Measurements from ENCODE around the gene NUP50.

Gene NUP50

GRCh38 chr22:45192701-45193187 lies 29.0 kb downstream of the NUP50 start:
- in situ Hi-C loops (cut with MboI; ENCODE audit: low sequenced_read_pairs), result no loop called here

DNA sequence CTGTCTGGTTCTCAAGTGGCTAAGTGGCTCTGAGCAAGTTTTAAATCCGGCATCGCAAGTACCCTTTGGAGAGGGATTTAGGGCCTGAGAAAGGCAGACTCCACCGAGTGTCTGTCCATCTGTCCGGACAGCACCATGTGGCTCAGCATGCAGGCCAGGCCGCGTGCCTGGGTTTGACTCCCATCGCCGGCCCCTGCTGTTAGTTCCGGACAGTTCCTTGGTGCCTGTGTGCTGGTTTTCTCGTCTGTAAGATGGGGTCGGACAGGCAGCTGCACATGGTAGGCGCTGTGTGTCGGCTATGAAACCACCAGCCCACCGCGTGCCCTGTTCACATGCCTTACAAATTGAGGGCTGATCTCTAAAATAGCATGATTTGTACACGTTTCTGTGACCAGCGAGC lies 31.0 kb downstream of the NUP50 start:
- in situ Hi-C loops (cut with MboI; ENCODE audit: low sequenced_read_pairs), result no loop called here

- in situ Hi-C loops (cut with MboI; ENCODE audit: low sequenced_read_pairs), result no loop called here
Observed at GRCh38 chr22:45195616-45196015, 31.9 kb downstream of the NUP50 start.

GRCh38 chr22:45196308-45196707 lies 32.6 kb downstream of the NUP50 start:
- in situ Hi-C loops (cut with MboI; ENCODE audit: low sequenced_read_pairs), result no loop called here

GRCh38 chr22:45196926-45197605 lies 33.3 kb downstream of the NUP50 start:
- in situ Hi-C loops (cut with MboI; ENCODE audit: low sequenced_read_pairs), result no loop called here

GRCh38 chr22:45197606-45198462 lies 34.1 kb downstream of the NUP50 start:
- in situ Hi-C loops (cut with MboI; ENCODE audit: low sequenced_read_pairs), result no loop called here

DNA sequence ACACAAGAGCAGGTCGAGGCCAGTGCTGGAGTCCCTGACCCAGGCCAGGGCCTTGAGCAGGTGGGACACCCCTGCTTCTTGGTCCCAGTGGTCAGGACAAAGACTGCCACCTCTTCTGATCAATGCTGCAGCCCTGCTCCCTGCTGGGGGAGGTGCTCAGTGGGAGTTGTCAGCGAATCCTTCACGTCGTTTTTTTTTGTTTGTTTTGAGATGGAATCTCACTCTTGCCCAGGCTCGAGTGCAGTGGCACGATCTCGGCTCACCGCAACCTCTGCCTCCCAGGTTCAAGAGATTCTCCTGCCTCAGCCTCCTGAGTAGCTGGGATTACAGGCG lies 34.7 kb downstream of the NUP50 start:
- in situ Hi-C loops (cut with MboI; ENCODE audit: low sequenced_read_pairs), result no loop called here

DNA sequence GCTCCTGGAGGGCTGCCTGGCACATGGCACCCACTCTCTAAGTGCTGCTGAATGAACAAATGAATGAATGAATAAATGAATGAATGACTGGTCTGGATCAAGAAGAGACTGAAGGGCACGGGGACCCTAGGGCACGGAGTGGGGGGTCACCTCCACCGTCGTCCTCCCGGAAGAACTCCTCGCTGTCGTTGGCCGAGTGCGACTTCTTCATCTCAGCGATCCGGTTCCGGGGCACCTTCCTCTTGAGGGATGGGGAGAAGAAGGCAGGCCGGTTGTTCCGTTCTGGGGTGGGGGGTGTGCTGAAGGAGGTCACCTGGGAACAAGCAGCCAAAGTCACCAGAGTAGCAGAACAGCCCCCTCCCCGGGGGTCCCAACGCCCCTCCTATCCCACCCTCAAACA lies 36.0 kb downstream of the NUP50 start:
- in situ Hi-C loops (cut with MboI; ENCODE audit: low sequenced_read_pairs), result no loop called here

- in situ Hi-C loops (cut with MboI; ENCODE audit: low sequenced_read_pairs), result no loop called here
Observed at GRCh38 chr22:45200230-45200629, 36.5 kb downstream of the NUP50 start.

DNA sequence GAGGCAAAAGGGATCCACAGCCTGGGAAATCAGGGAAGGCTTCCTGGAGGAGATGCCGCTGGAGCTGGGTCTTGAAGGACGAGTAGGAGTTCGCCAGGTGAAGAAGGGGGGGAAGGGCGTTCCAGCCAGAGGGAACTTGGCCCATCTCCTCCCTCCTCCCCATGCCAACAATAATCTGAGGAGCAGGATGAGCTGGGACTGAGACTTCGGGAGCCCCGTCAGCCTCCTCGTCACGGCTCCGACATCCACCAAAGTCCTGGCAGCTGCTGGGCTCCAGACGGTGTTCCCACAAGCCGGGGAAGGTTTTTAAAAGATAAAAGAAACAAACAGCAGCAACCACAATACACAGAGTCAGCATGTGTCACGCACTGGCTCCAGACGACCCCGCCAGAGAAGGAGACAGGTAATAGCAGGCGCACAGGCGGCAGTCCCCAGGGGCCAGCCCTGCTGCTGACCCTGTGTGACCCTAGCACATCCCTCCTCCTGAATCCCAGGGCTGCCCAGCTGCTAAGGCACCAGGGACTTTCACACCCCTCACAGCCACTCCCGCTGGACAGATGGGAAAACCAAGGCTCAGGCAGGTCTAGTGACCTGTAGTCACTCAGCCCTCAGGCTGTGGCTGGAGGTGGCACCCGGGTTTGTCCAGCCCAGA lies 37.3 kb downstream of the NUP50 start:
- in situ Hi-C loops (cut with MboI; ENCODE audit: low sequenced_read_pairs), result no loop called here

GRCh38 chr22:45201678-45202332 lies 38.1 kb downstream of the NUP50 start:
- in situ Hi-C loops (cut with MboI; ENCODE audit: low sequenced_read_pairs), result no loop called here

DNA sequence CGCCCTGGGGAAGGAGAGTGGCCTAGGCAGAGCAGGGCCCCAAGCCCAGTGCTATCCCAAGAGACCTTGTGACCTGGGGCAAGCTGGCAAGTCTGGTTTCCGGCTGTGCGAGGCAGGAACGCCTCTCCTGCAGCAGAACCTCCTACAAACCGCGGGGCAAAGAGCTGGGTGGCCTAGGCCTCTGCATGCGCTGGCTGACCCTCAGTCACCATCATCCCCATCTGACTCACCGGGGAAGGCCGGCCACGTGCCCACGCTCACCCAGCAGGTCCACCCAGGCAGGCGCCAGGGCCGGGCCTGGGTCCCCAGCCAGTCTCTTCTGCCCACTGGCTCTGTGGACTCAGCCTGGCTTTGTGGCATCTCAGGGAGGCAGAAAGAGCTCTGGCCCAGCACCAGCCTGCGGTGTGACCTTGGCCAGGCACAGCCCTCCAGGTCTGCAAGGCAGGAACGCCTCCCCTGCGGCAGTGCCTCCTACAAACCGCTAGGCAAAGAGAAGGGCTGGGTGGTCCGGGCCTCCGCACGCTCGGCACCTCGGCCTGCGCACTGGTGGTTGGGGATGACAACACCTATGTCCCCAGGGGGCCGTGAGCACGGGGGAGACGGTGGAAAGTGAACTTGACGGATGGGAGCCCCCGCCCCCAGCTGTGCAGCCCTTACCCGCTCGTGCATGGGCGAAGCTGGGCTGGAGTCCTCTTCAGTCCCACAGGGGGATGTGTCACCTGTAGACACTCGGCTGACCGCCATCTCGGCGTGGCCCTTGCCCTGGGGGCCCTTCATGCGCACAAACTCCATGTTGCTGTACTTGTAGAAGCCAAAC lies 38.8 kb downstream of the NUP50 start:
- in situ Hi-C loops (cut with MboI; ENCODE audit: low sequenced_read_pairs), result no loop called here

DNA sequence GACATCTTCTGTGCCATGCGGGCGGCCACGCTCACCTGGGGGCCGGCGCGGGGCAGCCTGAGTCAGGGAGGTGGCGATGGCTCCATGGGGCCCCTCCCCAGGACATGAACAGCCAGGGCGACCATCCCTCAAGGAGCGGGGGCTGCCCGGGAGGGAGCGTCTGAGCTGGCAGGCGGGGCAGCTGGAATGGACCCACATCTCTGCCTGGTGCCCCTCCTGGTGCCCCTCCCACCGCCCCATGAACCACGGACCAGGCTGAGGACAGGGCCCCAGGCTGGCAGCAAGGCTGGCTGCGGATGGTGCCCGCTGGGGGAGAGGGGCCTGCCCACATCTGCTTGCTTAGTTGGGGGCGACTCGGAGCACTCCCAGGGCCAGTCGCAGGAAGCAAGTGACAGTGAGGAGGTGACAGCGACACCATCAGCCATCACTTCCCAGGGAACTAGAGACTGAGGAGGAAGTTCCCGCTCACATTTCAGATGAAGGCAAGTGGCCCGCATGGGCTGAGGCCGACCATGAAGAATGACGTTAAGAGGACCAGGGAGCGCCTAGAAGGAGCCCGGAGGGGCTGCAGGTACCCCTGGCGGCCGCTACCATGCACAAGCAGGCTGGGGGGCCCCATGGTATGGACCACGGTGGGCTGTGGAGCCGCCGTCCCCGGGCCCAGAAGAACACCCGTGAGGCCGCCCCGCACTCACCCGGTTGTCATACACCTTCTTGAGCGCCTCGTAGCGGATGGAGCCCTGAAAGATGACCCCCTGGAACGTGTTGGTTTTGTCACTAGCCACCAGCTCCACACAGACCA lies 39.6 kb downstream of the NUP50 start:
- in situ Hi-C loops (cut with MboI; ENCODE audit: low sequenced_read_pairs), result no loop called here

GRCh38 chr22:45204241-45204640 lies 40.5 kb downstream of the NUP50 start:
- in situ Hi-C loops (cut with MboI; ENCODE audit: low sequenced_read_pairs), result no loop called here

GRCh38 chr22:45204819-45205218 lies 41.1 kb downstream of the NUP50 start:
- in situ Hi-C loops (cut with MboI; ENCODE audit: low sequenced_read_pairs), result no loop called here

- in situ Hi-C loops (cut with MboI; ENCODE audit: low sequenced_read_pairs), result no loop called here
Observed at GRCh38 chr22:45205276-45205925, 41.7 kb downstream of the NUP50 start.

DNA sequence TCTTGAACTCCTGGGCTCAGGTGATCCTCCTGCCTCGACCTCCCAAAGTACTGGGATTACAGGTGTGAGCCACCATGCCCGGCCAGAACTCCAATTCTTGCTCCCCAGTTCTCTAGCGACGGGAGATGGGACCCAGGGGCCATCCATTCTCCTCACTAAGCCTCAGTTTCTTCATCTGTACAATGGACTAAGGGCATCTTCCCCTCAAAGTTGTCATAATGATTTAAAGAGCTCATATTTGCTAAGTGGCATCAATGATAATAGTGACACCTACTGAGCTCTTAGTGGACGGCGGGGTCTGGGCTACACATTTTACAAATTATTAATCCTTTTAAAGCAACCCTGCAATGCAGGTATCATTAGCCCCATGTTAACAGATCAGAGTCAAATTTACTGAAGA lies 42.5 kb downstream of the NUP50 start:
- in situ Hi-C loops (cut with MboI; ENCODE audit: low sequenced_read_pairs), result no loop called here

DNA sequence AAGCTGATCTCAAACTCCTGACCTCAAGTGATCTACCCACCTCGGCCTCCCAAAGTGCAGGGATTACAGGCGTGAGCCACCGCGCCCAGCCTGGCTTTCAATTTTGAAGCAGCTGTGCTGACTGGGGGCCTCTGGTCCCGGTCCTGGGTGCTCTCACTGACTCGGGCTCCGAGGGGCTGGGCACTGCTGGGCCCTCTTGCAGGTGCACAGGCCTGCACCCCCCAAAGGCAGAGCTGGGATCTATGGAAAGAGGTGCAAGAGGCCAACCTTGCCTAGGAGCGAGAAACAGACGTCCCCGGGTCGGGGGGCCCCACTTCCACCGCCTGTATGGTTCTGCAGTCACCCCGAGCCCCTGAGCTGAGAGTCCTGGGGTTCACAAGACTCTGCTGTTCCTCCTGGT lies 43.8 kb downstream of the NUP50 start:
- in situ Hi-C loops (cut with MboI; ENCODE audit: low sequenced_read_pairs), result no loop called here

GRCh38 chr22:45207981-45208664 lies 44.4 kb downstream of the NUP50 start:
- in situ Hi-C loops (cut with MboI; ENCODE audit: low sequenced_read_pairs), result no loop called here
